NCI-H128 (cell line): ENCODE results near the gene C2CD5.
"Not testable (repeated sequence)": the region's sequence is repeated elsewhere in the genome, so short reads cannot be mapped to it uniquely, and the experiment has no call there.

Experiments
- DNase-seq: peaks from one replicate; lab custom pipeline; 2025; ENCODE audit not compliant: unreplicated experiment; lab: John Stamatoyannopoulos, UW

C2CD5 gene

GRCh38 chr12:22480016-22480415 lies 64.3 kb downstream of the C2CD5 start:
- DNase-seq = no peak

- no peak for DNase-seq
These were observed 66.5 kb downstream of the C2CD5 start for GRCh38 chr12:22477894-22478287.

- no peak for DNase-seq
These were observed 67.0 kb downstream of the C2CD5 start for GRCh38 chr12:22477166-22477893.

GRCh38 chr12:22476133-22476532 lies 68.2 kb downstream of the C2CD5 start:
- no peak for DNase-seq

- DNase-seq = no peak
These were observed 69.2 kb downstream of the C2CD5 start for GRCh38 chr12:22474970-22475720.

- DNase-seq = no peak
These were observed 71.1 kb downstream of the C2CD5 start for GRCh38 chr12:22473212-22473611.

- DNase-seq = no peak
These were observed 77.2 kb downstream of the C2CD5 start for GRCh38 chr12:22467190-22467589.

- DNase-seq = no peak
These were observed 81.0 kb downstream of the C2CD5 start for GRCh38 chr12:22463306-22463705.

GRCh38 chr12:22461786-22462185 lies 82.6 kb downstream of the C2CD5 start:
- no peak for DNase-seq

- no peak for DNase-seq
These were observed 84.4 kb downstream of the C2CD5 start for GRCh38 chr12:22459838-22460490.

GRCh38 chr12:22458298-22458937 lies 85.9 kb downstream of the C2CD5 start:
- DNase-seq = no peak

- no peak for DNase-seq
These were observed 87.3 kb downstream of the C2CD5 start for GRCh38 chr12:22457085-22457484.

GRCh38 chr12:22453511-22453910 lies 90.8 kb downstream of the C2CD5 start:
- DNase-seq = no peak

GRCh38 chr12:22447223-22447622 lies 97.1 kb downstream of the C2CD5 start:
- no peak for DNase-seq

- DNase-seq = not testable (repeated sequence)
These were observed 100.1 kb downstream of the C2CD5 start for GRCh38 chr12:22444317-22444665.

GRCh38 chr12:22443379-22444316 lies 100.7 kb downstream of the C2CD5 start:
- peak; percentile 50 for DNase-seq

- no peak for DNase-seq
These were observed 107.1 kb downstream of the C2CD5 start for GRCh38 chr12:22437031-22437806.

GRCh38 chr12:22435583-22435982 lies 108.8 kb downstream of the C2CD5 start:
- DNase-seq = no peak

- DNase-seq = no peak
These were observed 112.6 kb downstream of the C2CD5 start for GRCh38 chr12:22431693-22432251.
